ENCODE measurements around the gene ZNF697.
"Not testable (repeated sequence)": the region's sequence is repeated elsewhere in the genome, so short reads cannot be mapped to it uniquely, and the experiment has no call there.

ZNF697 gene

DNA sequence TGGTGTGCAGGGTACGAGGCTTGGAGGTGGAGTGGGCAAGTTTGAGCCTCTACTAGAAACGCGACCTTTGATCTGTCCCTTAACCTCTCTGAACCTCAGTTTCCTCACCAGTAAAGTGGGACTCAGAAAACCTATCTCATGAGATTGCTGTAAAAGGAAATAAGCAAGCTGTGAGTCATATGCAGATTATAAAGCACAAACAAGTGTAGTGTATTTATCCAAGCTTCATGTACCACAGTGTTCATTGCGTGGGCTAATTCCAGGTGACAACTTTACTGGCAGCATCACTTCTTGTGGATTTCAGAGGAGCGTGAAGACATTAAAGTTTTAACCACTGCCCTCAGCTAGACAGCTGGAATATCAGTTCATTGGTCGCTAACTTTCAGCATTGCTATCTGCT is 44.4 kb downstream of the ZNF697 start:
- no peak overlapping the region for H3K27ac ChIP-seq
- TF ChIP-seq, protein P1, sequence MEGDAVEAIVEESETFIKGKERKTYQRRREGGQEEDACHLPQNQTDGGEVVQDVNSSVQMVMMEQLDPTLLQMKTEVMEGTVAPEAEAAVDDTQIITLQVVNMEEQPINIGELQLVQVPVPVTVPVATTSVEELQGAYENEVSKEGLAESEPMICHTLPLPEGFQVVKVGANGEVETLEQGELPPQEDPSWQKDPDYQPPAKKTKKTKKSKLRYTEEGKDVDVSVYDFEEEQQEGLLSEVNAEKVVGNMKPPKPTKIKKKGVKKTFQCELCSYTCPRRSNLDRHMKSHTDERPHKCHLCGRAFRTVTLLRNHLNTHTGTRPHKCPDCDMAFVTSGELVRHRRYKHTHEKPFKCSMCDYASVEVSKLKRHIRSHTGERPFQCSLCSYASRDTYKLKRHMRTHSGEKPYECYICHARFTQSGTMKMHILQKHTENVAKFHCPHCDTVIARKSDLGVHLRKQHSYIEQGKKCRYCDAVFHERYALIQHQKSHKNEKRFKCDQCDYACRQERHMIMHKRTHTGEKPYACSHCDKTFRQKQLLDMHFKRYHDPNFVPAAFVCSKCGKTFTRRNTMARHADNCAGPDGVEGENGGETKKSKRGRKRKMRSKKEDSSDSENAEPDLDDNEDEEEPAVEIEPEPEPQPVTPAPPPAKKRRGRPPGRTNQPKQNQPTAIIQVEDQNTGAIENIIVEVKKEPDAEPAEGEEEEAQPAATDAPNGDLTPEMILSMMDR (conservative IDR thresholded peaks at IDR 0.05) = no peak

DNA sequence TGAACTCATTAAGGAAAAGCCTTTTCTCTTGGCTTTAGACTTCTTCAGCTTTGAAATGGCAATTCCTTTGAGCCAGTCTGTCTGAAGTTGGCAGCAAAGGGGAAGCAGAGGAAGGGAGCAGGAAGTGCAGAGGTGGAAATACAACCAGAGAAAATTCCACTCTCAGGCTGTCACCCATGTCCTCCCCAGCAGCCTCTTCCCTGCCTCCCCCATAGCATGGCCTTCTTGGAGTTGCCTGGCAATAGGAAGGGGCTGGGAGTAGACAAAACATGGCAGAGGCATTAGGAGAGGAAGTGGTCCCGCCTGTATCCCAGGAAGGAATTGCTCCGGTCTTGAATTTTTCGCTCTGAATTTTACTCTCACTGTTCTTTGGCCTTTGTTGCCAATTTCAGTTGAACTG is 44.8 kb downstream of the ZNF697 start:
- not testable (repeated sequence) for H3K27ac ChIP-seq

- not testable (repeated sequence) for H3K27ac ChIP-seq
Observed at GRCh38 chr1:119602789-119603188, 45.3 kb downstream of the ZNF697 start.

- no peak overlapping the region for H3K27ac ChIP-seq
- TF ChIP-seq, protein P1 (conservative IDR thresholded peaks at IDR 0.05) = no peak
Observed at GRCh38 chr1:119602169-119602568, 45.9 kb downstream of the ZNF697 start.

DNA sequence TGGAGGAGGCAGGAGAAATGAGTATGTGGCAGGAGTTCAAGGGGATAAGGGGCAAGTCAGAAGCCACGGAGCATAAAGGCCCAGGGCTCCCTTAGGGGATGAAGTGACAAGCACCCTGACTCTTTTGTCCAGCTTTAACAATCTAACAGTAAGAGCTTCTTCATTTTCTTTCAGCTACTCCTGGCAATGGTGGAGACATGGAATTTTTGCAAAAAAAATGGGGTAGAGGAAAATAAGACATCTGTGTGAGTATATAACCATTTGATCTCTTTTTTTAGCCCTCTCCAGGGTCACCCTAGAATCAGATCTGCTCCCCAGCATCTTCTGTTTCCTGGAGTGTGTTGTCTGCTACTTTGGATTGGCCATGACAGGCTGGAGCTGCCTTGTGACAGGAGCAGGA is 47.1 kb downstream of the ZNF697 start:
- TF ChIP-seq, protein P1 (conservative IDR thresholded peaks at IDR 0.05) = no peak
- H3K27ac ChIP-seq = no peak overlapping the region

DNA sequence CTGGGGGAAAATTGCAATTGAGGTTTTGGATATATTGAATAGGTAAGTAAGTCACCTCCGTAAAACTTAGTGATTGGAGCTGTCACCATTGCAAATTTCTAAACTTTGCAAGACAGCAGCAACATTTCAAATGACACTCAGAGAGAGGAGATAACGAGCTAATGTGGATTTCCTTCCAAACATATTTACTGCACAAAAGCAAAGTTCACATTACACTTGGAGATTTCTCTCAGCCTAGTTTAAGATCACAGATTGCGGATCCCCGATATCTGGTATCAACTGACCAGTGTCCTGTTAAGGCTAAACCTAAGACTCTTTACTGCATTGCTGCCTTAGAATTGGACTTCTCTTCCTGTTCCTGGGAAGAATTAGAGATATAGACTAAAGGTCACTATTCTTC is 47.5 kb downstream of the ZNF697 start:
- TF ChIP-seq, protein P1 (conservative IDR thresholded peaks at IDR 0.05) = no peak
- no peak overlapping the region for H3K27ac ChIP-seq

GRCh38 chr1:119595606-119596005 is 52.5 kb downstream of the ZNF697 start:
- TF ChIP-seq, protein P1 (conservative IDR thresholded peaks at IDR 0.05) = no peak
- no peak overlapping the region for H3K27ac ChIP-seq

- TF ChIP-seq, protein P1 (conservative IDR thresholded peaks at IDR 0.05) = no peak
- H3K27ac ChIP-seq = no peak overlapping the region
Observed at GRCh38 chr1:119595168-119595567, 52.9 kb downstream of the ZNF697 start.

DNA sequence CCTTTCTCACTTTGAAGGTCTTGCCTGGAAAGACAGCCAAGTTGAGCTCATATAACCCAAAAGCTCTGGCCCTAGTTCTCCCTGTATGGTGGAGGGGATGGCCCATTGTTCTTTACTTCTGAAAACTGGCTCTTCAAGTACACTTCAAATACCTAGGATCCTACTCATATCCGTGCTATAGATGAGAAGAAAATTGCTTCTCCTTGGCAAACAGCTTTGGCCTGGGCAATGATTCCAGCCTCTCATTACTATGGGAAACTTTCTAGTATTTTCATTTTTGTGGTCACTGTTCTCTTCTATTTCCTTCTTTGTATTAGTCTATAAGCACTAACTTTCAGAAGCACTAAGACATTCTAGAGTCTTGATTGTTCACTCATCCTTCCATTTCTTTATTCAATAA is 53.7 kb downstream of the ZNF697 start:
- TF ChIP-seq, protein P1 (conservative IDR thresholded peaks at IDR 0.05) = no peak
- H3K27ac ChIP-seq = no peak overlapping the region

Data from VCaP (cell line).